Parathyroid adenoma (tissue), 2 donors: ENCODE data around the gene MROH7.
A peak's percentile ranks its signal among the peaks of the same experiment; 100 is the strongest.

ENCODE experiments used
- H2AFZ ChIP-seq: fragments of 300-600 bp; sonication (generic); one replicate; pipeline ENCODE4 v1.7.0; 2017; ENCODE audit warnings: antibody characterized with exemption, mild to moderate bottlenecking
- H3K27ac ChIP-seq: fragments of 300-600 bp; sonication (generic); one replicate; pipeline ENCODE4 v1.7.0; 2017
- H3K27me3 ChIP-seq: fragments of 300-600 bp; sonication (generic); one replicate; pipeline ENCODE4 v1.7.0; 2017; ENCODE audit warnings: low read length; ENCODE audit not compliant: control insufficient read depth, insufficient read depth
- H3K36me3 ChIP-seq: fragments of 300-600 bp; sonication (generic); one replicate; pipeline ENCODE4 v1.7.0; 2017; ENCODE audit warnings: low read length; ENCODE audit not compliant: control insufficient read depth, insufficient read depth
- H3K4me1 ChIP-seq: fragments of 300-600 bp; sonication (generic); one replicate; pipeline ENCODE4 v1.7.0; 2017; ENCODE audit warnings: control low read depth
- H3K4me2 ChIP-seq: fragments of 300-600 bp; sonication (generic); one replicate; pipeline ENCODE4 v1.7.0; 2017; ENCODE audit warnings: low read length
- H3K4me3 ChIP-seq: fragments of 300-600 bp; sonication (generic); one replicate; pipeline ENCODE4 v1.7.0; 2017; ENCODE audit warnings: low read depth, low read length
- H3K79me2 ChIP-seq: fragments of 300-600 bp; sonication (generic); one replicate; pipeline ENCODE4 v1.7.0; 2017; ENCODE audit warnings: control low read depth
- H3K9ac ChIP-seq: fragments of 300-600 bp; sonication (generic); one replicate; pipeline ENCODE4 v1.7.0; 2017; ENCODE audit warnings: mild to moderate bottlenecking
- H3K9me3 ChIP-seq: fragments of 300-600 bp; sonication (generic); one replicate; pipeline ENCODE4 v1.7.0; 2017; ENCODE audit warnings: low read length; ENCODE audit not compliant: control insufficient read depth
- TF ChIP-seq, protein P1 (sequence below): fragments of 300-600 bp; sonication (generic); IDR thresholded peaks from one replicate; pipeline ENCODE4 v1.7.0; 2017; ENCODE audit warnings: antibody characterized with exemption, mild to moderate bottlenecking
- donor health status: primary hyperparathyroidism.

MROH7 gene

GRCh38 chr1:54710434-54710833 is 68.8 kb downstream of the MROH7 start:
- Histone ChIP-seq H3K9me3 (no peaks in the 10 kb centered on the region), H3K79me2 (no peaks in the 10 kb centered on the region), H2AFZ (no peak overlapping the region), H3K4me1 (no peaks in the 10 kb centered on the region), H3K4me2 (no peak overlapping the region), H3K9ac (no peak overlapping the region), H3K36me3 (no peaks in the 10 kb centered on the region), H3K27me3 (no peaks in the 10 kb centered on the region), H3K27ac (no peak overlapping the region), H3K4me3 (no peak overlapping the region)
- TF ChIP-seq, protein P1, sequence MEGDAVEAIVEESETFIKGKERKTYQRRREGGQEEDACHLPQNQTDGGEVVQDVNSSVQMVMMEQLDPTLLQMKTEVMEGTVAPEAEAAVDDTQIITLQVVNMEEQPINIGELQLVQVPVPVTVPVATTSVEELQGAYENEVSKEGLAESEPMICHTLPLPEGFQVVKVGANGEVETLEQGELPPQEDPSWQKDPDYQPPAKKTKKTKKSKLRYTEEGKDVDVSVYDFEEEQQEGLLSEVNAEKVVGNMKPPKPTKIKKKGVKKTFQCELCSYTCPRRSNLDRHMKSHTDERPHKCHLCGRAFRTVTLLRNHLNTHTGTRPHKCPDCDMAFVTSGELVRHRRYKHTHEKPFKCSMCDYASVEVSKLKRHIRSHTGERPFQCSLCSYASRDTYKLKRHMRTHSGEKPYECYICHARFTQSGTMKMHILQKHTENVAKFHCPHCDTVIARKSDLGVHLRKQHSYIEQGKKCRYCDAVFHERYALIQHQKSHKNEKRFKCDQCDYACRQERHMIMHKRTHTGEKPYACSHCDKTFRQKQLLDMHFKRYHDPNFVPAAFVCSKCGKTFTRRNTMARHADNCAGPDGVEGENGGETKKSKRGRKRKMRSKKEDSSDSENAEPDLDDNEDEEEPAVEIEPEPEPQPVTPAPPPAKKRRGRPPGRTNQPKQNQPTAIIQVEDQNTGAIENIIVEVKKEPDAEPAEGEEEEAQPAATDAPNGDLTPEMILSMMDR: no peak

- H3K4me1 ChIP-seq: no peaks in the 10 kb centered on the region
- no peak overlapping the region for H3K4me3 ChIP-seq
- H3K36me3 ChIP-seq: no peaks in the 10 kb centered on the region
- H3K27me3 ChIP-seq: no peaks in the 10 kb centered on the region
- H3K9ac ChIP-seq: no peak overlapping the region
- no peaks in the 10 kb centered on the region for H3K9me3 ChIP-seq
- no peak overlapping the region for H3K27ac ChIP-seq
- TF ChIP-seq, protein P1: no peak
- no peak overlapping the region for H2AFZ ChIP-seq
- H3K79me2 ChIP-seq: no peaks in the 10 kb centered on the region
- no peak overlapping the region for H3K4me2 ChIP-seq
Measured at GRCh38 chr1:54710841-54711240, 69.3 kb downstream of the MROH7 start.

- Histone ChIP-seq H3K79me2 (no peaks in the 10 kb centered on the region), H3K27ac (no peak overlapping the region), H3K27me3 (no peaks in the 10 kb centered on the region), H2AFZ (no peak overlapping the region), H3K36me3 (no peaks in the 10 kb centered on the region), H3K4me1 (no peaks in the 10 kb centered on the region), H3K4me2 (no peak overlapping the region), H3K4me3 (no peak overlapping the region), H3K9me3 (no peaks in the 10 kb centered on the region), H3K9ac (no peak overlapping the region)
- TF ChIP-seq, protein P1: no peak
Measured at GRCh38 chr1:54711536-54711935, 70.0 kb downstream of the MROH7 start.

- Histone ChIP-seq H3K9me3 (no peaks in the 10 kb centered on the region), H3K36me3 (no peaks in the 10 kb centered on the region), H3K4me3 (peak overlapping the region; percentile 91), H3K79me2 (no peaks in the 10 kb centered on the region), H3K9ac (no peak overlapping the region), H3K27me3 (no peaks in the 10 kb centered on the region), H3K4me1 (no peaks in the 10 kb centered on the region), H3K27ac (peak overlapping the region; percentile 36), H2AFZ (peak overlapping the region; percentile 84), H3K4me2 (peak overlapping the region; percentile 73)
- TF ChIP-seq, protein P1: no peak
Measured at GRCh38 chr1:54714881-54715492, 73.4 kb downstream of the MROH7 start.
